ENCODE data around the gene IL1RAPL2.
"Not testable (repeated sequence)": the region's sequence is repeated elsewhere in the genome, so short reads cannot be mapped to it uniquely, and the experiment has no call there.

Gene IL1RAPL2

DNA sequence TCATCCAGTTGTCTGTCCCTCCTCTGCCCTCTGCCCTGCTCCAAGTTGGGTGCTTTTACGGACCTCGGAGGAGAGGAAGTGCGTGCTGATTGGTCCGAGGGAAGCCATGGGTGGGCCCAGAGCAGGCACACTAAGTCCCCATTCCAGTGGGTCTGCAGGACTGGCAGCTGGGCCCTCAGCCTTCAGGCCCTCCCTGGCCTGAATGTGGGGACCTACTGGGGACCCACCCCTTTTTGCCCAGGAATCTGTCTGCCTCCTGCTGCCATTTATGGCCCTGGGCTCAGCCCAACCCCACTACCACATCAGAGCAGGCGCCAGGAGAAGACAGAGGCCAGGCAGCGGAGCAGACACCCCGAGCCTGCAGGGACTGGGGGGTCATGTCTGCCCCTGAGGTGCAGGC is 484.9 kb downstream of the IL1RAPL2 start:
- no peak for DNase-seq

DNA sequence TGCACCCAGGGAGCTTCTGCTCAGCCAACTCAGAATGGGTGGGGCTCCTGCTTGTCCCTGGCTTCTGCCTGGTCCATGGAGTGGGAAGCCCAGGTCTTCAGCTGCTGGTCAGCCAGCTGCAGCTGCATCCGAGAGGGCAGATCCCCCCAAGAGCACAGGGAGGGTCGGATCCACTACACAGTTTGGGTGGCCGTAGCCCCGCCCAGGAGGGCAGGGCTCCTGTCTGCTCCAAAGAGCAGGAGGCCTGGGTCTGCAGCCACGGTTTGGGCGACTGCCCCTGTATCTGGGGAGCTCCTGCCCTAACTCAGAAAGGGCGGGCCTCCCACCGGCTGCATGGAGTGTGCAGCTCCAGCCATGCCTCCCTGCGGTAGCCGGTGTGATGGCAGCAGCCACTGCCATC is 485.4 kb downstream of the IL1RAPL2 start:
- no peak for DNase-seq

DNA sequence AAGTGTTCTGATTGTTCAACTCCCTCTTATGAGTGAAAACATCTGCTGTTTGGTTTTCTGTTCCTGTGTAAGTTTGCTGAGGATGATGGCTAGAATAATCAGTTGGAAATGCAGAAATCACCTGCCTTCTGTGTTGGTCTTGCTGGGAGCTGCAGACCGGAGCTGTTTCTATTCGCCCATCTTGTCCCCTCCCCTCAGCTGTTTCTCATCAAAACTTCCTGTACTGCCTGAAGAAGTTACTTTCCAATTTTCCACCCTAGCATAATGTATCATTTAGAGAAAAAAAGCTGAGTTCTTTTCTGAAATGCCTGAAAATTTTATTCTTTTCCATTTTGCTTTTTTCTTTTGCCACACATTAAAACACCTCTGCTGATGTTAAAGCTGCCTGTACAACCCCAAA is 486.9 kb downstream of the IL1RAPL2 start:
- DNase-seq = no peak

DNA sequence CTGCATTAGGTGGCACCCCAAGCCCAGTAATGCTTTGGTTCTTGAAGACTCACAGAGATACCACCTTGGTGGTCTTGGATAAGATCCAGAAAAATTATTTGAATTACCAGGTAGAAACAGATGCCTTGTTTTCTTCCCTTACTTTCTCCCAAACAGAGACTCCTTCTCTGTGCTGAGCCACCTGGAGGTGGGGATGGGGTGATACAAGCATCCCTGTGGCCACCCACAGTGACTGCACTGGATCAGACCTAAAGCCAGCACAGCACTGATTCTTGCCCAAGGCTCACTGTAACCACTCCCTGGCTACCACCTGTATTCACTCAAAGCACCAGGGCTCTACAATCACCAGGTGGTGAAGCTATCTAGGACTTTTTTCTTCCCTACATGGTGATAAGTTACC is 497.7 kb downstream of the IL1RAPL2 start:
- no peak for DNase-seq

DNA sequence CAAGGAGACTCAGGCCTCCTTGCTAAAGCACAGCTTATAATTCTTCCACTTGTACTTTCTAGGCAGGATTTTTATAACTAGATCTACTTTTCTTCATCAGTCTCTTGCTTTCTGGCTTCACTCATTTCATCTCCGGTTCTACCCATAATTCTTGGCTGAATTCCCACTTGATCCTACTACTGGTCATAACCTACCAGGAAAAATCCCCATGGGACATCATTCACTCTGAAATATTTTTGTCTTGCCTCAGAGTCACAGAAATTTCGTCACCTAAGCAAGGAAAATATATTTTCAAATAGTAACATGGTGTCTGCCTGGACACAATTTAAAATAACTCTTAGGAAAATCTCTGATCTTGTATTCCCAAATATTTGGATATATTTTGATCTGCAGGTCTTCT is 532.2 kb downstream of the IL1RAPL2 start:
- no peak for DNase-seq

DNA sequence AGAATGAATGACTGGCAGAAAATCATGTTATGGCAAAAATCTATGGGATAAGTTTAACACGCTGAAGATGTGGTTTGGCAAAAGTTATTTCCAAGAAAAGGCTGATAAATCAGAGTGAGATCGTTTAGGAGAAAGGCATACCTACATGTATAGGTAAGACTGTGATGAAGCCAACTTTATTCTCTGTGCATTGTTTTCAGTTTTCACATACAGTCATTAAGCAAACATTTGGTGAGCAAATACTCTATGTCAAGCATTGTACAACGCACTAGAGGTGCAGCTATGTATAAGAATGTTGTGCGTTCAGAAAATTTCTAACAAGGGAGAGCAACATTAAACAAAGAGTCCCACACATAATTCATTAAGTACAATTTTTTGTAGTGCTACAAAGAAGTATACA is 532.8 kb downstream of the IL1RAPL2 start:
- no peak for DNase-seq

DNA sequence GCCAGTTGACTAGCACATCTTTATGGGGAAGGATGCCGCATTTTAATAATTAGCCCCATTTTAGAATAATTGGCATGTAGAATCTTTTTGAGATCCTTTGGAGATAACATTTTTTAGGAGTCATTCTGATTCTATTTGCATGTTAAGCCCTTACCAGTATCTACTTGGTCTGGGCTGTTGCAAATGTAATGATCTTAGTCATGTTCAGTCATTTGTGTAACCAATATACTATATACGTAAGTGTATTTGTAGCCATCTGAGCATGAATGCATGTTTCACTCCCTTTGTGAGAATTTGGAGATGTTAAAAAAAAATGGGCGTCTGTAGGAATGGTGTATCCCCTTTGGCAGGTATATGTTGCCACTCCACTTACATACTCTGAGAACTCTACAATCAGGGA is 535.4 kb downstream of the IL1RAPL2 start:
- DNase-seq = no peak

DNA sequence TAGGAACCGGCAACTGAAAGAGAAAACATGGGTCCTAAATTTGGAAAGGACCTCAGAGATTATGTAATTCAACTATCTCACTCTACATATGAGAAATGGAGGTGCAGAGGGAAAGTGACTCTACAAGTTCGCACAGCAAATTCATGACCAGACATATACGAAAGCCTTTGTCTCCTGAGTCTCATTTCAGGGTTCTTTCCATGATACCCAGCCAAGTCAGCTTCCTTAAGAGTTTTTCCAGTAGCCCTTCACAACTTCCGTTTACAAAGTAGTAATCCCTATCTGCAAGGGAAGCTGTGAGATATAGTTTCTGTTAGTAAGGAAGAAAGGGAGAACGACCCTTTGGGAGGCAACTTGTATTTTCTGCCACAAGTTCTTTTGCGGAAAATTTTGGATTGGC is 543.9 kb downstream of the IL1RAPL2 start:
- no peak for DNase-seq

DNA sequence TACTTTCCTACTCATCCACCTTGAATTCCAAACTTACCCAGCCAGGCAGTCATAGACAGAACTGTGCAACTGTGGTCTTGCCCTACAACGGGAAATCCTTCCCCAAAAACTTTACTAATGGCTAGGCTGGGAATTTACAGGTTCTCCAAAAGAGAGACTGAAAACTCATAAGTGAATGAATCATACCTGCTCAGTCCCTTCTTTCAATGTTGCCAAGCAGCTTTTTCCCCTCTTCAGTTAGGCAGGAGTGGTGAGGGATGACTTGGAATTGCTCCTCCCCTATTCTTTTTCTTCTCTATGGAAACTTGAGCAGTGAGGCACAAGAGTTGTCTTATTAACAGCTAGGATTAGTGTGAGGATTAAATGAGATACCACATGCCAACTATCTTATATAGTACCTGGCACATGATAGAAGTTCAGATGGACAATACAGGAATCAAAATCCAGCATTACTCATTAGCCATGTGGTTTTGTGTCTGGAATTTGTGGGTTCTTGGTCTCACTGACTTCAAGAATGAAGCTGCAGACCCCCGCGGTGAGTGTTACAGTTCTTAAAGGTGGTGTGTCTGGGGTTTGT is 548.6 kb downstream of the IL1RAPL2 start:
- no peak for DNase-seq

DNA sequence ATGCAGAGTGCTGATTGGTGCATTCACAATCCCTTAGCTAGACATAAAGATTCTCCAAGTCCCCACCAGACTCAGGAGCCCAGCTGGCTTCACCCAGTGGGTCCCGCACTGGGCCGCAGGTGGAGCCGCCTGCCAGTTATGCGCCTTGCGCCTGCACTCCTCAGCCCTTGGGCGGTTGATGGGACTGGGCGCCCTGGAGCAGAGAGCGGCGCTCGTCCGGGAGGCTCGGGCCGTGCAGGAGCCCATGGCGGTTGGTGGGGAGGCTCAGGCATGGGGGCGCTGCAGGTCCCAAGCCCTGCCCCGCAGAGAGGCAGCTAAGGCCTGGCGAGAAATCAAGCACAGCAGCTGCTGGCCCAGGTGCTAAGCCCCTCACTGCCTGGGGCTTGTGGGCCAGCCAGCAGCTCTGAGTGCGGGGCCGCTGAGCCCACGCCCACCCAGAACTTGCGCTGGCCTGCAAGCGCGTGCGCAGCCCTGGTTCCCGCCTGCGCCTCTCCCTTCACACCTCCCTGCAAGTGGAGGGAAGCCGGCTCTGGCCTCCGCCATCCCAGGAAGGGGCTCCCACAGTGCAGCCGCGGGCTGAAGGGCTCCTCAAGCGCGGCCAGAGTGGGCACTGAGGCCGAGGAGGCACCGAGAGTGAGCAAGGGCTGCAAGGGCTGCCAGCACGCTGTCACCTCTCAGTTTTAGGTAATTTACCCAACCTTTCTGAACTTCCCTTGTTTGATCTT is 549.8 kb downstream of the IL1RAPL2 start:
- DNase-seq = not testable (repeated sequence)

DNA sequence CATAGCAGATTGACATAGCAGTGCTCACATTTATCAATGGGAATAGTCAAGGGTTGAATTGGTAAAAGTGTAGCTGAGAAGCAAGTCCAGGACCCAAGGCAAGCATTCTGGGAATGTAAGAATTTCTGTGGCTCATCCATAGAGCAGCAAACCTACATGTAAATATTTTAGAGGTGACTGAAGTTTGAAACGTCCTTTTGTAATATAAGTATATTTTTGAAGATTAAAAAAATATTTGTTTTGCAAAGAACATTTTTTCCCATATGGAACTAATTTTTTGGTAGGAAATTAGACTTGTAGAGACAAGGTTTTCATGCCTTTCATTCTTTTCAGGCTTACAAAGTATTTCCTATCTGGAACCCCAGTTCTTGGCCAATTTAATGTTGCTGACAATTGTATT is 550.5 kb downstream of the IL1RAPL2 start:
- no peak for DNase-seq

DNA sequence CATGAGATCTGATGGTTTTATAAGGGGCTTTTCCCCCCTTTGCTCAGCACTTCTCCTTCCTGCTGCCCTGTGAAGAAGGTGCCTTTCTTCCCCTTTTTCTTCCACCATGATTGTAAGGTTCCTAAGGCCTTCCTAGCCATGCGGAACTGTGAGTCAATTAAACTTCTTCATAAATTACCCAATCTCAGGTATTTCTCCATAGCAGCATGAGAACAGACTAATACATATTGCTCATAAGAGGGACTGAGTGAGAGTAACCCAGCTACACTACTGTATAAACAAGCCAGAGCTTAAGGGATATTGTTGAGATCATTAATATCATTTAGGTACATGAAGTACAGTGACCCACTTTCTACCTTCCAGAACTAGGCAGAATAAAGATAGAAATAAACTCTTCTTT is 551.6 kb downstream of the IL1RAPL2 start:
- no peak for DNase-seq

DNA sequence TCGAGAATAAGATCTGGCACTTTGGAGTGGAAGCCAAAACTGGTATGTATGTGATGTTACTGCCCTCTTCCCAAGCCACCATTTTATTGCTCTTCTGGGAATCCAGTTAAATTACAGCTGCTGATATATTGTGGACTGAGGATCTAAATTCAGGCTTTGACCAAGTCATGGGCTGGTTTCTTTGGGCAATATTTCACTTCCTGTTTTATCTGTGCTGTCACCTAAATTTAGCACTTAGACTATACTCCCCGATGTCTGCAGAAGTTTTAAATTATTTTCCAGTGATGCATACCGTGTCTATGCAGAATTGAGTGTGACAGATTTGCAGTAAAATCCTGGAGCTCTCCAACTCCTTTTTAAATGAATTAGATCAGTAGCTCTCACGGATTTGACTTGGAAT is 554.5 kb downstream of the IL1RAPL2 start:
- no peak for DNase-seq

DNA sequence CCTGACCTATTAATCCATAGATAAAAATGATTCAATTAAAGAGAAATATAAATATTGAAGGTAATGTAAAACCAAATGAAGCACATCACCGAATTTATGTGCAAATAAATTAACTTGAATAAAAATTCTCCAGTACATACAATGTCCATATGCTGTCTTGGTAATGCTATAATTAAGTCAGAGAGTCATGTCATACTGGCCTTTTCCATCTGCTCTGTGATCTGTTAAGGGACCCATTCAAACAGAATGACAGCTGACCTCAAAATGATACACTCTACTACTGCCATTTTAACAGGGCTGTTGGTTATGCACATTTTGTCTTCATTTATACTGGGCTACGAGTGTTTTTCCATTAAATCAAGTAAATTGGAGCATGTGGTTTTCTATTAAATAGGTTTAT is 555.2 kb downstream of the IL1RAPL2 start:
- DNase-seq = no peak

DNA sequence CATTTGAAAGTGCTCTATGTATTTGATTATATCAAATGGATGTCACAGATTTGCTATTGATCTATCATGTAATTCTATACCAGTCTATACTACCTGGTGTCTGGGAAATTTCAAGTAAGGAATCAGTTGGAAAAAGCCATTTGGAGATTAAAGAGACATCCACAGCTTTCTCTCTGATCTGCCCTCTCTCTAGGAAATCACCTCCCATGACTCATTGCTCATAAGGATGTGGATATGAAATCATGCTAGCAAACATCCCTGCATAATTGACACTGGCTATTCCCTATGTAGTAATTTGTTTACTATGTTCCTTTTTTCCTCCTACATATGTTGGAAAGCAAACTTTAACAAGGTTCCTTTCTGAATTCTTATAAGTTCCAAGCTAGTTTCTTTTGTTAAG is 560.2 kb downstream of the IL1RAPL2 start:
- DNase-seq = no peak

DNA sequence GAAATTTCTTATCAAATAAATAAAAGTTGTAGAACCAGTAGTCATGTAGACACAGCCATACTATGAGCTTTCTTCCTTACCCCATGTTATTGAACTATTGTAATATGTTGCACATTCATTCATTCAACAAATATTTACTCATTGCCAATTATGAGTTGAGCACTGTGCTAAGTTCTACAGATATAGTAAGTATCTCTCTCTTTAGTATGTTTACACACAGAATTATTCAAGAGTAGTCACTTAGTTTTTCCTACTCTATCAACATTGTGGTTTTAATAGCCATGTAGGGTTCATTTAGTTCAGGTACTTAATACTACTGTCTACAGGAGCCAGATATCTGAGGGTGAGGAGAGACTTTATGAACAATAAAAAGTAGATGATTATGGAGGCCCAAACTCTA is 568.3 kb downstream of the IL1RAPL2 start:
- DNase-seq = no peak

DNA sequence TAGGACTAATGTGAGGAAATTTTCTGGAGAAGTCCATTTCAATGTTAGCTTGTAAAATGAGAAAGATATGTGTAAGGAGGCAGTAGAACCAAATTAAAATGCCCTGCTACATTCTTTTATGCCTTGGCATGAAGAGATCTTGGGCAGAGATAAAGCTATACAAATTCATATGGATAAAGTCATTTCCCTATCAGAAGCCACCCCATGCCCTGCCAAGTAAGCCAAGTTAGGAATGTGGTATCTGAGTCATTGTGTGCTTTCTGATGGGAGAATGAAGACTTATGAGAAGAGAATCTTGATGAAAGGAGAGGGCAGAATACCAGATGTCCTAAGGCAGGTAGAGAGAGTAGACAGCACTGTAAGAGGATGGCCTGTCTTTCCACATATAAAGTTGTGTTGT is 570.8 kb downstream of the IL1RAPL2 start:
- DNase-seq = no peak

DNA sequence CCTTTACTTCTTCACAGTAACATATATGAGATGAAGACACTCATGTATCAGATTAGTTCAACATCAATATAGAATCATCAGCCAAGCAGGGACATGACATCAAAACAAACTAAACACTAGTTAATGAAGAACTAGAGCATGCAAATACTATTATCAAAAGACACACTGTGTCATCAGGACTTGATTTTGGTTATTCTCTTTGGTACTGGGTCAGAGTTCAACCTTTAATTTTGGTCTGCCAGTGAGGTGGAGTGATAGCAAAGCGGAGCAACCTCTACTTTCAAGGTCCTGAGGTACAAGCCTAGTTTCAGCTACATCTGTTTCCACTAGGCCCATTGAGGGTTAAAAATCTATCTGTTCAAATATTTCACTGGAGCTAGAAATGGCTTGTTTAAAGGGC is 584.0 kb downstream of the IL1RAPL2 start:
- DNase-seq = no peak

DNA sequence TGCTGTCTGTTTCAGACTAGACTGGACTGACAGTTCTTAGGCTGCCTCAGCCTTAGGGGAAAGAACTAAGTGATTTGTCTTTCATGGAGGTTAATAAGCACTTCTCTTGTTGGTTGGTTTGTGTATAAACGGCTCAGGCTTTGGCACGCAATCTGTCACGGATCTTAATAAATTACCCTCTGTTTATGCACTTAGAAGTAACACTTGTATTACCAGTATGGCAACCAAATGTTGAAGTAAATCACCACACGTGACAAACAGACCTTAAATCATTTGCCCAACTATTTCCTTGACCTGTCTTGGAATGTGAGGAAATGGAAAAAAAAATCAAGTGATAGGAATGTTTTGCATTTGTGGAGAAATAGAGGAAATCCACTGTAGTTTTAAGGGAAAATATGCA is 584.6 kb downstream of the IL1RAPL2 start:
- DNase-seq = no peak

DNA sequence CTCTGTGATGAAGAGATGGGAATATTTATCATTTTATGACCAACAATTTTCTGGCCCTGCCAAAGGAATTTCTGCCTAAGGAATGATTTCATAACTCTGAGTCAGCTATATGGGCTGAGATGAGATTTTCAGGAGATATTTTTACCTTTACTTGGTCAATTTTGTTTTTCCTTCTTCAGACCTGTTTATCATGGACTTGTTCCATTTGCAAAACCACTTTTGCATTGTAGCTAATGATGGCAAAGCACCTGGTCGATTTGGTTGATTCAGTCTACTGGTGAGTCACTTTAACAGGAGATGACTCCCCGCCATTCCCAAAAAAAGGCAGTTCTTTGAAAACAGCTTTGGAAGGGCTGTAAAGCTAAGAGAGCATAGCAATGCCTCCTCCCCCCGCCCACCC is 601.2 kb downstream of the IL1RAPL2 start:
- DNase-seq = no peak

DNA sequence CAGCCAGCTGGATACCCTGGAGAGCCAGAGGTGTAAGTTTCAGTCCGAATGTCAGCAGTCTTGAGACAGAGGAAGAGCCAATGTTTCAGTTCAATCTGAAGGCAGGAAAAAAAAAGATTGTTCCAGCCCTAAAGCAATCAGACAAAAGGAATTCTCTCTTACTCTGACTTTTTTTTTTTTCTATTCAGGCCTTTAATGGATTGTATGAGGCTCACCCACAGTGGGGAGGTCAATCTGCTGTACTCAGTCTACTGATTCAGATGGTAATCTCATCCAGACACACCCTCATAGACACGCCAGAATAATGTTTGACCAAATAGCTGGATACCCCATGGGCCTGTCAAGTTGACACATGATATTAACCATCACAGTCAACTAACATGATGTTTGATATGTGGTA is 602.6 kb downstream of the IL1RAPL2 start:
- DNase-seq = no peak

DNA sequence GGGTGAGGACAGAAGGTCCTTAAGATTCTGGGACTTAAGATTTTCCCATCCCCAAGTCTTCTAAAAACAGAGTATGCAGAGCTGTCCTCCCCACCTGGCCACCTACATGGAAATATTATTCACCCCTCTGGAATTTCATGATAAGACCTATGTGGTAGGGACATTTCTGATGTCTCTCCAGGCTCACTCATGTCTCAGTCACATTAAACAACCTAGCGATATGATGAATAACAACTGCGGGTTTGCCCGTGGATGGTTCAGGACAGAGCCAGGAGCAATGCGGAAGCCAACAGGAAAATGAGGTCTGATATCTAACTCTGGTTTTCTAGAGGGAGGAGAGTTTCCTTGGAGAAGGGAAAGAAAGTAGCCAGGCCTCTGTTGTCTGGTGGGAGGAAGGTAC is 607.1 kb downstream of the IL1RAPL2 start:
- no peak for DNase-seq

DNA sequence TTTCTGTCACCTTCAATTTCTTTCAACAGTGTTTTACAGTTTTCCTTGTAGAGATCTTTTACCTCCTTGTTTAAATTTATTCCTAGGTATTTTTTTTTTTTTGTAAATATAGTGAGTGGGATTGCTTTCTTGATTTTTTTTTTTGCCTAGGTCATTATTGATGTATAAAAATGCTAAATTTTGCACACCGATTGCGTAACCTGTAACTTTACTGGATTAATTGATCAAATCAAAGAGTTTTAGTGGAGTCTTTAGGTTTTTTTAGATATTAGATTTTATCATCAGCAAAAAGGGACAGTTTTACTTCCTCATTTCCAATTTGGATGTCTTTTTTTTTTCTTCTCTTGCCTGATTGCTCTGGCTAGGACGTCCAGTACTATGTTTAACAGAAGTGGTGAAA is 613.6 kb downstream of the IL1RAPL2 start:
- DNase-seq = no peak

DNA sequence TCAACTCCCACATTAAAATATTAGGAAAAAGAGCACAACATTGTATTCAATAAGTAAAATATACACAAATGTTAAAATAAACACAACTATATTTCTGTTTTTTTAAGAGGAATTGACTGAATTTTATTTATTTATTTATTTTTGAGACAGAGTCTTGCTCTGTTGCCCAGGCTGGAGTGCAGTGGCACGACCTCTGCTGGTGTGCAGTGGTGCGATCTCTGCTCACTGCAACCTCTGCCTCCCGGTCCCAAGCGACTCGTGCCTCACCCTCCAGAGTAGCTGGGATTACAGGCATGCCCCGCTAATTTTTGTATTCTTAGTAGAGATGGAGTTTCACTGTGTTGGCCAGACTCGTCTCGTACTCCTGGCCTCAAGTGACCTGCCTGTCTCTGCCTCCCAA is 623.1 kb downstream of the IL1RAPL2 start:
- no peak for DNase-seq

DNA sequence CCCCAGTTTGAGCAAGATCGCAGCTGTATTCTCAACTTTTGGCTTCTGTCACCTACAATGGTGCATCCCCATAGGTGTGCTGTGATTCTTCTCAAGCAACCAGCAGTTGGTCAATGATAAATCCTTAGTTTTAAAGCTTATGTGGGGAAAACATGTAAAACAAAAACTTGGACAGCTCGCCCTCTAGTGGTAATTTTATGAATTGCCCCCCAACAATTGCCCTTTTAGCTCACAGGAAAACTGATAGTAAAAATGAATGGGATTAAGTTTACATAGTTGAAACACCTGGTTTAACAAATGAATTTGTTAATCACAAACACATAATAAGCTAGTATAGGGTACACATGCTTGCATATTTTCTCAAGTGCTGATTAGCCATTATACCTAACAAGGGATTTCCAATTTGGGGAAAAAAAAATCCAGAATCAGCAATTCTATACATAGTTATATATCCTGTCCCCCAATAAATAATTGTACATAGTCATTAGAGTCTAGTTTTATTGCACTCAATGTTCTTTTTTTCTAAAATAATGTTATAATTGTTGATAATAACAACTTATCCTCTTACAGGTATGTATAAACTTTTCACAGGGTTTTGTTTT is 624.4 kb downstream of the IL1RAPL2 start:
- DNase-seq = peak; percentile 0

Data from CD4-positive, alpha-beta T cell treated with Interleukin-4 for 4 hours (primary cell).